Measurements from ENCODE around the gene RPH3AL. TPM values are rescaled to one million over a fixed set of nuclear protein-coding genes. Genes with fewer than 3 reads are reported as not detected.

Gene RPH3AL
- polyA plus RNA-seq, 3 donors, result 0.71 to 1.9 (median 1.5) TPM

DNA sequence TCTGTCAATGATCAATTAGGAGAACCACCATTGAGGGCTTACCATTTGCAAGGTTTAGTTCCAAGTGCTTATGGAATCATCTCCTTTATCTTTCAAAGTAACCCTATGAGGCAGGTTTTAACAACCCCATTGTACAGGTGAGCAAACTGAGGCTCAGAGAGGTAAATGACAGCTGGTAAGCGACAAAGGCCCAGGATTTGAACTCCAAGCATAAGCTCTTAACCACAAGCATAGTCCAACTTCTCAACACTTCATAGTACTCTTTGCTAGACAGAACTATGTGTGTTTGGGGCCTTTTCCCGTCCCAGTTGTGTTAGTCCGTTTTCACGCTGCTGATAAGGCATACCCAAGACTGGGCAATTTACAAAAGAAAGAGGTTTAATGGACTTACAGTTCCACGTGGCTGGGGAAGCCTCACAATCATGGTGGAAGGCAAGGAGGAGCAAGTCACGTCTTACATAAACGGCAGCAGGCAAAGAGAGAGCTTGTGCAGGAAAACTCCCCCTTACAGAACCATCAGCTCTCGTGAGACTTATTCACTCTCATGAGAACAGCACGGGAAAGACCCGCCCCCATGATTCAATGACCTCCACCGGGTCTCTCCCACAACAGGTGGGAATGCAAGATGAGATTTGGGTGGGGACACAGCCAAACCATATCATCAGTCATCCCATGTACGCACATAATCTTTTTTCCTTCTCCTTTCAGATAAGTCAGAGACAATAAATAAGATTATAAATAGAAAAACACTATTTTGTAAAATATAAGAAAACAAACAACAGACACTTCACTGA is 6.4 kb downstream of the RPH3AL start:
- H3K27me3 Mint-ChIP-seq (ENCODE audit: low read depth in 3 of 3), result peaks cover 2 to 6% (median 2%) of the 10 kb centered on the region in 3 donors
- WGBS (ENCODE audit: insufficient coverage), result no CpG with 5 or more reads among the region's 12 CpGs
- no peaks in the 10 kb centered on the region for H4K20me1 ChIP-seq (ENCODE audit: insufficient read depth, low read length)

DNA sequence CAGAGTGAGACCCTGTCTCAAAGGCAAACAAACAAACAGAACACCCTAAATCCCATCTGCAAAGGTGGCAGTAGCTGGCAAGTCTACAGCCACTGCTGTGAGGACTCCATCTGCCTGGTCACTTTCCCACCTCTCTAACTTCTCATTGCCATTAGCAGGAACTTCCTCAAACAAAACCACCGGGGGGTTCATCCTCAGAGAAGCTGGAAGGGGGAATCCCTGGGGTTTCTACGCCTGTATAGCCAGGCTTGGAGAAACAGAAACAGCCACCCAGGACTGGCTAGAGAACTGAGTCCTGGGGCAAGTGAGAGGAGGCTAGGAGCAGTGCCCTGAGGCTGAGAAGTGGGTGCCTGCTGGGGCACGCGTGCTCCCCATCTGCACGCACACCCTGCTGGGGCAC is 7.3 kb downstream of the RPH3AL start:
- peak in 1 of 3 donors; percentile 27 for DNase-seq
- Histone ChIP-seq H3K4me3 (replicated peaks in 1 of 3; ENCODE audit: low read depth in 2 of 3, low read length in 3 of 3) (no peak overlapping the region), H4K20me1 (ENCODE audit: insufficient read depth, low read length) (no peaks in the 10 kb centered on the region), H3K4me1 (ENCODE audit: control insufficient read depth in 1 of 2, insufficient read depth in 2 of 2, low read length in 2 of 2) (peaks cover 7 to 12% of the 10 kb centered on the region in 2 donors), H3K4me2 (replicated peaks; ENCODE audit: extremely low read depth, low read length, poor library complexity, severe bottlenecking) (no peak overlapping the region), H3K9me3 (replicated peaks in 1 of 2; ENCODE audit: control insufficient read depth in 1 of 2, insufficient read depth in 1 of 2, low read length in 2 of 2) (no peaks in the 10 kb centered on the region), H3K79me2 (ENCODE audit: insufficient read depth, low read length) (no peaks in the 10 kb centered on the region), H3K27me3 (ENCODE audit: control insufficient read depth in 2 of 2, insufficient read depth in 2 of 2, low read length in 2 of 2) (no peaks in the 10 kb centered on the region), H3K9ac (ENCODE audit: insufficient read depth, low read length, poor library complexity, severe bottlenecking) (no peak overlapping the region), H3K36me3 (replicated peaks in 1 of 2; ENCODE audit: control insufficient read depth in 1 of 2, insufficient read depth in 2 of 2, low read length in 2 of 2) (no peaks in the 10 kb centered on the region), H3K27ac (ENCODE audit: low read depth in 1 of 2, low read length in 2 of 2) (no peak overlapping the region), H2AFZ (ENCODE audit: insufficient read depth, low read depth, low read length, poor library complexity, severe bottlenecking) (no peak overlapping the region)
- intact Hi-C loops (cut with micrococcal nuclease), result no loop called here
- TF ChIP-seq, protein P1, sequence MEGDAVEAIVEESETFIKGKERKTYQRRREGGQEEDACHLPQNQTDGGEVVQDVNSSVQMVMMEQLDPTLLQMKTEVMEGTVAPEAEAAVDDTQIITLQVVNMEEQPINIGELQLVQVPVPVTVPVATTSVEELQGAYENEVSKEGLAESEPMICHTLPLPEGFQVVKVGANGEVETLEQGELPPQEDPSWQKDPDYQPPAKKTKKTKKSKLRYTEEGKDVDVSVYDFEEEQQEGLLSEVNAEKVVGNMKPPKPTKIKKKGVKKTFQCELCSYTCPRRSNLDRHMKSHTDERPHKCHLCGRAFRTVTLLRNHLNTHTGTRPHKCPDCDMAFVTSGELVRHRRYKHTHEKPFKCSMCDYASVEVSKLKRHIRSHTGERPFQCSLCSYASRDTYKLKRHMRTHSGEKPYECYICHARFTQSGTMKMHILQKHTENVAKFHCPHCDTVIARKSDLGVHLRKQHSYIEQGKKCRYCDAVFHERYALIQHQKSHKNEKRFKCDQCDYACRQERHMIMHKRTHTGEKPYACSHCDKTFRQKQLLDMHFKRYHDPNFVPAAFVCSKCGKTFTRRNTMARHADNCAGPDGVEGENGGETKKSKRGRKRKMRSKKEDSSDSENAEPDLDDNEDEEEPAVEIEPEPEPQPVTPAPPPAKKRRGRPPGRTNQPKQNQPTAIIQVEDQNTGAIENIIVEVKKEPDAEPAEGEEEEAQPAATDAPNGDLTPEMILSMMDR (IDR thresholded peaks at IDR 0.05), result no peak
- Mint-ChIP-seq H3K4me1 (peaks cover 23% of the 10 kb centered on the region), H3K4me3 (no peak overlapping the region), H3K36me3 (no peaks in the 10 kb centered on the region), H3K9me3 (peaks cover 0 to 7% (median 0%) of the 10 kb centered on the region in 7 donors), H3K27me3 (ENCODE audit: low read depth in 3 of 3) (peaks cover under 1 to 8% (median 2%) of the 10 kb centered on the region in 3 donors), H3K27ac (no peak overlapping the region)
- WGBS (ENCODE audit: insufficient coverage), result no CpG with 5 or more reads among the region's 5 CpGs

More for the DNA sequence above, 6.4 kb downstream of the RPH3AL start:
- Histone ChIP-seq H3K4me3 (replicated peaks in 1 of 3; ENCODE audit: low read depth in 2 of 3, low read length in 3 of 3) (no peak overlapping the region), H3K4me1 (ENCODE audit: control insufficient read depth in 1 of 2, insufficient read depth in 2 of 2, low read length in 2 of 2) (peaks cover 16 to 21% of the 10 kb centered on the region in 2 donors), H3K4me2 (replicated peaks; ENCODE audit: extremely low read depth, low read length, poor library complexity, severe bottlenecking) (no peak overlapping the region), H3K36me3 (replicated peaks in 1 of 2; ENCODE audit: control insufficient read depth in 1 of 2, insufficient read depth in 2 of 2, low read length in 2 of 2) (no peaks in the 10 kb centered on the region), H3K27me3 (ENCODE audit: control insufficient read depth in 2 of 2, insufficient read depth in 2 of 2, low read length in 2 of 2) (no peaks in the 10 kb centered on the region), H3K27ac (ENCODE audit: low read depth in 1 of 2, low read length in 2 of 2) (no peak overlapping the region), H3K9me3 (replicated peaks in 1 of 2; ENCODE audit: control insufficient read depth in 1 of 2, insufficient read depth in 1 of 2, low read length in 2 of 2) (no peaks in the 10 kb centered on the region), H3K79me2 (ENCODE audit: insufficient read depth, low read length) (no peaks in the 10 kb centered on the region), H3K9ac (ENCODE audit: insufficient read depth, low read length, poor library complexity, severe bottlenecking) (no peak overlapping the region), H2AFZ (ENCODE audit: insufficient read depth, low read depth, low read length, poor library complexity, severe bottlenecking) (no peak overlapping the region)
- Mint-ChIP-seq H3K27ac (no peak overlapping the region), H3K4me1 (peaks cover 32% of the 10 kb centered on the region), H3K36me3 (no peaks in the 10 kb centered on the region), H3K9me3 (peaks cover 0 to 7% (median 0%) of the 10 kb centered on the region in 7 donors), H3K4me3 (no peak overlapping the region)
- TF ChIP-seq, protein P1 (IDR thresholded peaks at IDR 0.05), result no peak
- no peak for DNase-seq
- intact Hi-C loops (cut with micrococcal nuclease), result no loop called here
